GM19240 (cell line): ENCODE data around the gene CHSY3.

ENCODE experiments used
- DNase-seq: peaks from one replicate; pipeline ENCODE4 v3.0.0; 2011; ENCODE audit warnings: low spot score; ENCODE audit not compliant: insufficient read length

CHSY3 gene

DNA sequence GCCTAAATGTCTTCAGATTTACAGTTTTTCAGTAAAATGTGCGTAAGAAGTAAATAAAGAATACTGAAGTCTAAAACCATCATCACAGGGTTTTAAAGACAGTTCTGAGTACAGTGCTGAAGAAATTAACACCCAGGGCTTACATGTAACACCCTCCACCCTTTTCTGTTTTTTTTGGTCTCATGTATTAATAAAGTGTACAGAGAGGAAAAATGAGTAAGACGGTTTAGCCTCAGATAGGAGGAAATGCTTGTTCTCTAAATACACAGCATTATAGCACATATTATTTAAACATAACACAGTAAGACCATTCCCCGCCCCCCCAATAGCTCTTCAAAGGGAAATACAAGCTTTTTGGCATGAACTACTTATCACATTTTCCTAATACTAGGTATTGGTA lies 119.3 kb downstream of the CHSY3 start:
- DNase-seq: no peak

DNA sequence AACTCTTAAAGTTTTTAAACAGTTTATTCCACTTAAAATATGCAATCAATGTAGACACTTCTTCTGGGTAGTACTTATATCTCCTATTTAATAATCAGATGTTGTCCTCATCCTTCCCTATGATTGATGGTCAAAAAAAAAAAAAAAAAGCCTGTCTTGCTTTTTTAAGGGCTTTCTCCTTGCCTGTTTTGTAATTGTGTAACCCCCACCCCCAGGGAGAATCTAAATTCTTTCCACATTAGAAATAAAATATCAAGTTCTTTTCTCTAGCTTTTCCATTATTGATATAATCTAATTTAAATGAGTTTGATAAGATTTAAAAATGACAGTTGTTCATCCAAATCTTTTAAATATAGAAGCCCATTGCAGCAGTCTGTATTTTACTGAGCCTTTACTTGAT lies 119.7 kb downstream of the CHSY3 start:
- DNase-seq: no peak

DNA sequence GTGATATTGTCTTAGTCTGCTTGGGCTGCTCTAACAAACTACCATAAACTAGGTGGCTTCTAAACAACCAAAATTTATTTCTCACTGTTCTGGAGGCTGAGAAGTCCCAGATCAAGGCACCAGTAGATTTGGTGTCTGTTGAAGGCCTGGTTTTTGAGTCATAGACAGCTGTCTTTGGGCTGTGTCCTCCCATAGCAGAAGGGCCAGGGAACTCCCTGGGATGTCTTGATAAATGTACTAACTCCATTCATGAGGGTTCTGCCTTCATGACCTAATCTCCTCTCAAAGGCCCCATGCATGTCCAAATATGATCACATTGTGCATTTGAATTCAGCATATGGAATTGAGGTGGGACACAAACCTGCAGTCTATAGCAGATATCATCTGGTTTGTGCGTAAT lies 121.2 kb downstream of the CHSY3 start:
- no peak for DNase-seq

DNA sequence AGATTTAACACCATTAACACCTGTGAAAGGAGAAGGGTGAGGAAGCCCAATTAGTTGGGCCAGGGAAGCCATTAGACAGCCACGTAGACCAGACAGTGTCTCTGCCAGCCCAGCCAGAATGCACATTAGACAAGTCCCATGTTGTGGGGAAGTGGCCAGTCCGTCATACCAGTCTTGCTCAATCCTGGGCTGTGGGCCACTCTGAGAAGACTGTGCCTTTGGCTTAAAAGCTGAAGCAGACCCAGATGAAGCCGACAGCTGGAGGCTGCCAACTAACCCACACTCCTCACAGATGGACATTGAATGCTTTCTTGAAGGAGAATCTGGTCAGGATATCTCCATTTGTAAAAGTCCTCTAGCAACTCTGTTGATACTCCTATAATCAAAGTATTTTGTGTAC lies 128.5 kb downstream of the CHSY3 start:
- no peak for DNase-seq

DNA sequence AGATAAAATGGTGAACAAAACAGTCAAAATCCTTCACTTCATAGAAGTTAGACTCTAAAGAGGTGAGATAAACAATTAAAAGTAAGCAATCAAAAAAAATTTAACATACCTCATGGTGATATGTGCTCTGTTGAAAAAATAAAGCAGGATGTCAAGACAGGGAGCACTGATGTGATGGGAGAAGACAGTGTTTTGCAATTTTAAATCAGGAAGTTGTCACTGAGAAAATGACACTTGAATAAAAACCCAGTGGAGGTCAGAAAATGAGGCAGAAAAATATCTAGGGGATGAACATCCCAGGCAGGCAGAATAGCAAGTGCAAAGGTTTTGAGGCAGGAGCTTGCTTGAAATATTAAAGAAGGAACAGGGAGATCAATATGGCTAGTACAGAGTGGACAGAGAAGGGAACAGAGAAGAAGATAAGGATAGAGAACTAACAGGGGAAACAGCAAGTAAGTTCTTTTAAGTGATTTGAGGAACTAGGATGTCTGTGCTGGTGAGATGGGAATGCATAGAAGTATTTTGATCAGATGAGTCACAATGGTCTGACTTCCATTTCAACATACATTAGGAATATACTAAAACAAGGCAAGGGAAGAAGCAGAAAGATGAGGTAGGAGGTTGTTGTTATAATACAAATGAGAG lies 130.4 kb downstream of the CHSY3 start:
- DNase-seq: no peak

DNA sequence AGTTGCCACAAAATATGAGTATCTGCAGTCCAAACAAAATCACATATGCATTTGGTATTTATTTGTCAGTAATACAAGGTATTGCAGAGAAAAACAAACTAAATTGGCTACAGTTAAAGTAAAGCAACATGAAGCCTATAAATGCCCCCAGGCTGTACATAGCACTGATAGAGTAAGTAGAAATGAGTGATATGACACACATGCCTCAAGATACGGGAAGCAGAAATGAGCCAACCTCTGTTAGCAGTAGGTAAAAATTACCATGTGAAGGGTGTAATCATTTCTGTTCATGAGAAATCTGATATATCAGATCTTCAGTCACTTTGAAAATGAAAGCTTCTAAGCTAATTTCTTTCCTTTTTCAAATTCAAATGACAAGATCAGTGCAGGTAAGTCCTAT lies 131.1 kb downstream of the CHSY3 start:
- no peak for DNase-seq

DNA sequence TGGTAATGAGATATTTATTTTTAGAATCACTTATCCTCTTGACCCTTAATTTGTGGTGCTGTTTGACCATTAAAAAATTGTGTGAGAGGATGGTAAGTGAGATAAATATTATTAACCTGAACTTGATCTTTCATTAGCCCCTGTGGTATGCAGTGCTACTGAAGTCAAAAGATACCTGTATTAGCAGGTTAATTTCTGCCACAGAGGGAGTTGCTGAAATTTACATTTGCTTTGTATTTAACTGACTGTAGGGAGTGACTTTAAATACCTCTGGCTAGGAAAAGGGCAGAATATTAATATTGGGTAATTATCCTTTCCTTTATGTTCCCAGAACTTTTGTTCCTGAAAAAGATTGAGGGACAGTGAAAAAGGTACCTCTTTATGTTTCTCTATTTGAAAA lies 133.6 kb downstream of the CHSY3 start:
- DNase-seq: no peak

DNA sequence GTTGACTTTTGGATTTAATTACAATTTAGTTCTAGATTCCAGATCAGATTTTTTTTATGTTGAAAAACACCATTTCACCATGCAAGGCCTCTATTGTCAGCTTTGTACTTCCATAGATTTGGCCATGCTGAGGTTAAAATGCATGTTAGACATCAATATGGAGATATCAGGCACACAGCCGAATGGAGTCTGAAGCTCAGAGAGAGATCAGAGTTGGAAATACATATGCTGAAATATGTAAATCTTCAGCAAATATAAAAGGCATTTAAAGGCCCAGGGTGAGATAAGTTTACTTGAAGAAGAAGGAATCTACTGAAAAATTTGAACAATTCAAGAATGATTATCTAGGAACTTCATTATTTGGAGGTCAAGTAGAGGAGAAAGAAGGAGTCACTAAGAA lies 139.6 kb downstream of the CHSY3 start:
- DNase-seq: no peak

DNA sequence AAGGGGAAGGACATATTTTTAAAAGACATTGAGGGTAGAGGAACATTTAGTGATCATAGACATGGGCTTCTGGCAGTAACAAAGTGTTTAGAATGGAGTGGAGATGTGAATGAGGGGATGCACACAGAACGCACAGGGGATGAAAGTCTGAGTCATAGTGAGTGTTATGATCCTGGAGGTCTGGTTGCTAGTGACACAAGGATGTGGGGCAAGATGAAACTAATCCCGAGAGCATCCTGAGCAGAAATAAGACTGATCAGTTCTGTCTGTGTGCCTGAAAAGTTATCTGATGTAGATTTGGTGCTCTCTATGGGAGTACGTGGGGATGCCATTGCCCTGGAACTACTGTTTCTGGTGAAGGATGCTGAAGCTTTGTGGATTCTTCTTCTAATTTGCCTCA lies 141.1 kb downstream of the CHSY3 start:
- DNase-seq: no peak

DNA sequence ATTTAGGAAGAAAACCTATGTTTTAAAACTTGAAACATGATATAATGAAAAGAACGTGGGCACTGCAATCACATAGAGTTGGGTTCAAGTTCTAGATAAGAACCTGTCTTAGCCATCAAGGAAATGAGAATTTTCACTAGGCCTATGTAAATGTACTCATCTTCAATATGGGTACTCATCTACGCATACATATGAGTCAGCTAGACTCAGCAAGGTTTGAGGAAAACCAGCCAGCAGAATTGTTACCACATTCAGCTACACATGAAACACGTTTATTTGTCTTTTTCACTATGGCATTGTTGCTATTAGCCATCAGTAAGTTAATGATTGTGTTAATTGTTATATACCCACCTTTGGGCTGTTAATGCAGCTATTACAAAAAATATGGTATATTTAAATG lies 146.3 kb downstream of the CHSY3 start:
- no peak for DNase-seq

DNA sequence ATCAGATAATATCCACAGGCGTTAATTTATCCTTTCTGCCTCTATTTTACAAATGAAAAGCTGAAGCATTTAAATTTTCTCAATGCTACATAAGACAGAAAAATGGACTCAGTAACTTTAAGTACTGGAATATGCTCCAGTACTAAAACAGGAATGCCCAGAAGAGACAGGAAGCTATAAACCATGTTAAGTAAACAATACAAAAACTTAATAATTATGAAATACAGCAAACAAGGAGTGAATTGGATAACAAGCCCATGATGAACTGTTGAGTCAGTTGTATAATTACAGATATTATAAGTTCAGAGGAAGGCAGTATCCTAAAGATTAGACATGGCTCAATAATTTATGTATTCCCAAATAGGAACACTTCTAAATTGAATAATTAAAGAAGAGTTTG lies 148.5 kb downstream of the CHSY3 start:
- no peak for DNase-seq

DNA sequence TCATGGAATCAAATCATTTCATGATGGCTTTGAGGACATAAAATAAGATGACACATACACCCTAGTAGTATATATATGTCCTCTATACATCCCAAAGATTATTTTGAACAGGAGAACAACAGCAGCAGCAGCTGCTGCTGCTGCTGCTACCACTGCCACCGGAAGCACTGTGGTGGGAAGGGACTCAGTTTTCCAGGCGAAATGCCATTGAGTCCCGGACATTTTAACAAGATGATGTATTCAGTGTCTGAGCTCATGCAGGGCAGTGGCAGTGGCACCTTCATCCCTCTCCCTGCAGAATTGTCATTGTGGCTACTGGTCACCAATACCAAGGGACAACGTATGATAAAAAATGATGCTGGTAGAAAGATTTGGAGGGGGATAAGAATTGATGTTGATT lies 151.3 kb downstream of the CHSY3 start:
- no peak for DNase-seq

DNA sequence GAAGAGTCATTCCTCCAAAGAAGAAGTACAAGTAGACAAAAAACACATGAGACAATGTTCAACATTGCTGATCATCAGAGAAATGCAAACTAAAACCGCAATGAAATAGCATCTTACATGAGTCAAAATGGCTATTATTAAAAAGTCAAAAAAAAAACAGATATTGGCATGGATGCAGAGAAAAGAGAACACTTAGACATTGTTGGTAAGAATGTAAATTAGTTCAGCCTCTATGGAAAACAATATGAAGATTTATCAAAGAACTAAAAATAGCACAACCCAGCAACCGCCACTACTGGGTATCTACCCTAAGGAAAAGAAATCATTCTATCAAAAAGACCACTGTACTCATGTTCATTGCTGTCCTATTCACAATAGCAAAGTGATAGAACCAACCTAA lies 157.5 kb downstream of the CHSY3 start:
- DNase-seq: no peak

DNA sequence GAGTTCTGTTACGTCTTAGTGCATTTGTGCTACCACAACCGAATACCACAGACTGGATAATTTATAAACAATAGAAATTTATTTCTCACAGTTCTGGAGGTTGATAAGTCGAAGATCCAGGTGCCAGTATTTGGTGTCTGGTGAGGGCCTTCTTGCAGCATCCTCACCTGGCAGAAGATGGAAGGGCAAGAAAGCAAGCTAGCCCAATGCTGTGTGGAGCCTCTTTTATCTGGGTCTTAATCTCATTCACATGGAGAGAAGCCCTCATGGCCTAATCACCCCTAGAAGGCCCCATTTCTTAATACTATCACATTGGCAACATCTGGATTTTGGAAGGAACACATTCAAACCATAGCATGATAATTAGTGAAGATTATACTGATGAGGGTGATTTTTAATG lies 159.3 kb downstream of the CHSY3 start:
- no peak for DNase-seq

DNA sequence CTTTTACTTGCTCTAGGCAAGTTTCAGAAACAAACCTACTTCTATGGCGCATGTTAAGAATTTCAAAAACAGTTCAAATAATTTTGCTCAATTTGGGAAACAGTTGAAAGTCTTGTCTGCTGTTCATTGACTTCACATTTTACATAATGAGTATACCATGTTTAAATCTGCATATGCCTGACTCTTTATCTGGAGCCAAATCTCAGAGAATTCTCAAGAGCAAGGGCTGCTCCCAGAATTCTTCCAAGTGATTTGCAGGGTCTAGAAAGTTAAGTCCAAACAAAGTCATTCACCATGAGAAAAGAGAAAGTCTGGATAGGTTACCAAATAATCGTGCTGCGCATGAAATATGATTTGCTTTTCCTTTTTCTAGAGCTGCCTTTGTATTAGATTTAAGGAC lies 160.2 kb downstream of the CHSY3 start:
- DNase-seq: no peak

DNA sequence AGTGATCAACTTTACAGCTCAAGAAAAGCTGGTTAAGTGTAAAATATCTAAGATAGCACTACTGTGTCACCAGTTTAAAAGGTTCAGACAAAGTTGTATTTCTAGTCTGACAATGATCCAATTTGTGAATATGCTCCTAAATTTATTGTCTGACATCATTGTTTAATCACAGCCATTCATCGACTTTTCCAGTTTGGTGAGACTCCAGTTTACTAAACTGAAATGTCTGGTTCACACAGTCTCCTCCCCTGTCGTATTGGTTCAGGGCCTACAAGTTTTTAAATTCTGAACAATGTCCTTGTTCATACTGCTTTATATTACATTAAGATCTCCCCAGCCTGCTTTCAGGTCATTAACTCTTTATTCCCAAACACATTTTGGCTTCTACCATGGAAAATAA lies 161.4 kb downstream of the CHSY3 start:
- no peak for DNase-seq

DNA sequence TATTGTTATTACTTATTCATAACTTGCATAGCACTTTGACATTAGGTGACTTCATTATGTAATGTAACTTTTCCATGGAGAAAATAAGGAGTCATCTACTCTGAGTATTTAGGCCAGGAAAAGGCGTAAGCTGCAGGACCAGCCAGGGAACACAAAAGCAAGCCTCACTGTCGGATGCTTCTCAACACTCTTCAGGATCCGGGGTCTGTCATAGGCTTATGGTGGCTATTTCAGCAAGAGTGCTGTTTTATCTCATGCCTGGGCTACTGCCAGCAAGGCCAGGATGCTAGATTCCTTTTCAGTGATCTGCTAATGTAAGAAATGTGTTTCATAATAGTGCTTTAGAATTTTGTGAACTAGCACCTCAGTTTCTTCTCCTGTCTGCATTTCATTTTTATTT lies 162.4 kb downstream of the CHSY3 start:
- DNase-seq: no peak

DNA sequence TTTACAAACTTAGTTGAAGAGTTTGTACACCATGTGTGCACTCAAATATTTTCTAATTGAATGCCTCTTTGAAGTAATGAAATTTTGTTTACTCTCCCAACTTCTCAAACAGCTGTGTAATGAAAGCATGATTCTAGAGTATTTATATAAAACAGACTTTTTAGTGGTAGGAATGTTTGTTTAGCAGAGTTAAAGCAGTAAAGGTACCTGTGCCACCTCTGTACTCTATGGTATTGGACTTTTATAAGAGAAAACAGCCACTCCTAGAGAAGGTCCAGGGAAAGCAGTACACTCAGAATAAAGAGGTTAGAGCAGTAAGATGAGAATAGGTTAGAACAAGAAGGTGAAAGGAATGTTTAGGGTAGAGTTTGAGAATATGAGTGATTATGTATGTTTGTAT lies 163.1 kb downstream of the CHSY3 start:
- DNase-seq: no peak

DNA sequence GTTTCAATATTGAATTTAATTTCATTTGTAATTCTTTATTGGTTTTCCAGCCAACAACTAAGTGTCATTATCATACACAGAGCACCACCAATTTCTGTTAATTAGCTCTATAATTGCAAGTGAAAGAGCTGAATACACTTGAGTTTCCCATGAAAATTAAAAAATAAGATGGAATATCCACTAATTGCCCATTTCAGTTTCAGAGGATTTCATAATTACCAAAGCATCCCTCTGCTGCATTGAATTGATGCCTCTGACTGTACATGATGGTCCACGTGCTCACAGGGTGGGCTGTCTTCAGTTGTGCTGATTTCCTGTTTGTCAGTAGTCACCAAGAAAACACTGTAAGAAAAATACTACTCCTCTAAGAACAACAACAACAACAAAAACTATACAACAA lies 163.8 kb downstream of the CHSY3 start:
- DNase-seq: no peak

DNA sequence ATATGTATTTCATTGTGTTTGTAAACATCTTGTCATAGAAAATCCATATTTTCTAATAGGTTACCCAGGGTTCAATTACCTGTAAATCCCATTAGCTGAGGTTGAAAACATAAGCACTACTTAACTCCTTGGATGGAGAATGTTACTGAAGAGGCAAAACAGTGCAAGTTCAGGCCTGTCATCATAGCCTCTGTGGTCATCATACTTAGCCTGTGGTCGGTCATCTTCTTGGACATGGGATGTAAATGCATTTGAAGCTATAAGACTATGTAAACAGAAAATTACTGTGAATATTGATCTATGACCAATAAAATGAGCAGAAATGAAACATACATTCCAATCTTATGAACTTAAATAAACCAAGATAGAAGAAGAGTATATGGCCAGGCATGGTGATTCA lies 164.7 kb downstream of the CHSY3 start:
- no peak for DNase-seq

DNA sequence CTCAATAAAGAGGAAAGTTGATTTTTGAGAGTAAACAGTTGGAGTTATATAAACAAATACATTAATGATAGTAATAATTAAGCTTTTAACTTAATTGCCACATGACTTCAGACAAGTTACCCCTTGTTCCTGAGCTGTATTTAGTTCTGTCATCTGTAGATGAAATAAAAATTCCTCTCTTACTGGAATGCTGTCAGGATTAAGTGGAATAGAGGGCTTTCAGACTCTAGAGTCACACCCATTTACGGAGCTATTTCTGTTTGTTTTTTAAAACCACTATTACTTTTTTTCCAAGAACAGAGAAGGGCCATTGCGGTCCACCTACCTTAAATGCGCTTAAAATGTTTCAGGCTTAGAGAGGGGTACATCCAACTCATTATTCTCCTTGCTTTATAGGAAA lies 170.6 kb downstream of the CHSY3 start:
- no peak for DNase-seq

DNA sequence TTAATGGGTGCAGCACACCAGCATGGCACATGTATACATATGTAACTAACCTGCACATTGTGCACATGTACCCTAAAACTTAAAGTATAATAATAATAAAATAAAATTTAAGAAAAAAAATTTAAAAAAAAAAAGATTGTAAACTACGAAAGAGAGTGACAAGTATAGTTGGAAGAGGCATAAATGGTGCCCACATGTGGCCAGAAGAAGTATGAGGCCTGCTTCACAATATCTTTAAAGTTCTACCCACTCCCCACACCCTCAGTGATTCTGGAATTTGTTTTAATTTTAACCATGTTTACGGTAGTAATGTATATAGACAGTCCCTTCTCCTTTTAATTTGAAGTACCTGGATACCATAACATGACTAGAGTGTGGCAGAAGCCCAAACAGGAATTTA lies 172.7 kb downstream of the CHSY3 start:
- no peak for DNase-seq

DNA sequence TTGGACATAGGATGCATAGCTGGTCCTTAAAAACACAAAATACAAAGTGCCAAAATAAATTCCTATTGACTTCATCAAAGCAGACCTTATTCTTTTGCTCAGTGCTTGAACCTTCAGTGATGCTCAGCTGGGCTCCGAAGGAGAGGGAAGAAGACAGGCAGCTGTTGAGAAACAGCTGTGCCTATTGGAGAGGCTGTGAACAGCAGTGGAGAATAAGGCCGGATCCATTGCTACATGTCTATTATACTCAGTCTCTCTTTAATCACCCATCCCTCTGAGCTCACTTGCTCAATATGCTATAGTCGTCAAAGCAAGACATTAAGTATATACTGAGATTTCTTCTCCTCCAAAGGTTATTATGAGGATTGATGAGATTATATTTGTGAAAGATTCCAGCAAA lies 174.4 kb downstream of the CHSY3 start:
- no peak for DNase-seq

DNA sequence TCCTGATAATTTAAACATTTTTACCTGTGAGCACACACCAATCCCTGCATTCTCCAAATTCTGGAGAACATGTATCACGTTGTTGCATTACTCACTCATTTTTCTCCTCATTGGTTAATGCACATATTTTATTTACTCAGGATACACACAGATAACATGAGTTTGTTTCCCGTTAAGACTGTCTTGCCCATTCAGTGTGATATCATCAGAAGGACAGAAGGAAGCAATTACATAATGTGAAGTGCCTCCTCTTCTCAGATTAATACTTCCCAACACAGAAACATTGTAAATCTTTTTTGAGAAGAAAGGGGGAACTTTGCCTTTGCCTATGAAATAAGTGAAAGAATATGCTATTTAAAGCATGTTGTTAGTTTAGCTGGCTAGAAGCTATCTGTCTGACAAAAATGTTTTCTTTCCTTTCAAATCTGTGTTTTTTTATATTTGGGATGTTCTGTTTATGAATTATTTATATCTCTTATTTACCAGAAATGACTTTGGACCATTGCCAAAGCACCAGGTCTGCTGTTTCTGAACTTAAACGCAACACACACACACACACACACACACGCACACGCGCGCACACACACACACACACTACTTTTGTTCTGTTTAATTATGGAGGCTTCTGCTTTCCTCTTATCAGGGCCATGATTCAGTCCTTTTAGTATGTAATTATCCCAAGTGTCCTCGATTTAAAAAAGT lies 186.5 kb downstream of the CHSY3 start:
- no peak for DNase-seq
